ENCODE measurements around the gene NANOS1.

NANOS1 gene

GRCh38 chr10:119061926-119062325, 32.4 kb downstream of the NANOS1 start:
- no peak for DNase-seq

DNA sequence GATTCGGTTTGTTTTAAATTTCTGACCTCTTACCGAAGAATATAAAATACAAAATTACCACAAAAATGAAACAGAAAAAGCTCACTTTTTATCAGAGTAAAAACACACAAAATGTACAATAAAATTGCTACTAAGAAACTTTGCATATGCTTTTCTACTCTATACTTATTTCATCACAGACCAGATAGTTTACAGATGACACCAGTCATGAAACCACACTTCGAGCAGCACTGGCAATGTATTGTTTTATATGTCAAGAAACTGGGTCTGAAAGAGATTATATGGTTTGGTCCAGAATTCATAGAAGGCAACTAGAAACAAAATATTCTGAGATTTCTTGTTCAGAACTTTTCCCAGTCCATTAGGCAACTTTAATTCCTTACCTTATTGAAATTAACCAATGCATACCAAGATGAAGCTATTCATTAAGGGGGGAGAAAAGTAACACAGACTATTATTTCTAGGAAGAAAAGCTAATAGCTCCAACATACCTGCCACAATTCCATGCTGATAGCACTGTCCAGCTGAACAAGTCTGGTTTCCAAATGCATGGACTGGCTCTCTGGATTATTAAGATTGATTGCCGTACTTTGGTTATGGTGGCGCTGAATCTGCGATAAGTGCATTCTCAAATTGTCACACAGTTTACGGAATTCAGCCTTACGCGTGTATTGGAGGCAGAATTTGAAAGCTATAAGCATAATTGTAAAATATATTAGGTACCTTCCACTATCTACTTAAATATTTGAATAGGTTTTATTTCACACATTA, 41.1 kb downstream of the NANOS1 start:
- no peak for DNase-seq

DNA sequence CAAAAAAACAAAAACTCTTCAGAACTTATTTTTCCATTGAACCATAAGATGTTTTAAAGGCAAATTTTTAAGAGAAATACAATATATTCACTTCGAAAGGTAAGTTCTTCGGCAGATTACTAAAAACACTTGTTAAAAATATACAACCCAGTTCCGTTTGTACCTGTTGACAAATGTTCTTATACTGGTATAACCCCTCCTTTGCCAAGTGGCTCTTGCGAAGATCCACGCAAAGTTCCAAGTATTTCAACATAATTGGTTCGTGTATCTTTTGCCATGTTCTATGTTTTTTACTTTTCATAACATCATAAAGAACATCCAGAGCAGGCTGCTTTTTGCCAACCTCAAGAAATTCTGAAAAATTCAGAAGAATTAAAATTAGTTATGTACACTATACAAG, 44.1 kb downstream of the NANOS1 start:
- DNase-seq = no peak

DNA sequence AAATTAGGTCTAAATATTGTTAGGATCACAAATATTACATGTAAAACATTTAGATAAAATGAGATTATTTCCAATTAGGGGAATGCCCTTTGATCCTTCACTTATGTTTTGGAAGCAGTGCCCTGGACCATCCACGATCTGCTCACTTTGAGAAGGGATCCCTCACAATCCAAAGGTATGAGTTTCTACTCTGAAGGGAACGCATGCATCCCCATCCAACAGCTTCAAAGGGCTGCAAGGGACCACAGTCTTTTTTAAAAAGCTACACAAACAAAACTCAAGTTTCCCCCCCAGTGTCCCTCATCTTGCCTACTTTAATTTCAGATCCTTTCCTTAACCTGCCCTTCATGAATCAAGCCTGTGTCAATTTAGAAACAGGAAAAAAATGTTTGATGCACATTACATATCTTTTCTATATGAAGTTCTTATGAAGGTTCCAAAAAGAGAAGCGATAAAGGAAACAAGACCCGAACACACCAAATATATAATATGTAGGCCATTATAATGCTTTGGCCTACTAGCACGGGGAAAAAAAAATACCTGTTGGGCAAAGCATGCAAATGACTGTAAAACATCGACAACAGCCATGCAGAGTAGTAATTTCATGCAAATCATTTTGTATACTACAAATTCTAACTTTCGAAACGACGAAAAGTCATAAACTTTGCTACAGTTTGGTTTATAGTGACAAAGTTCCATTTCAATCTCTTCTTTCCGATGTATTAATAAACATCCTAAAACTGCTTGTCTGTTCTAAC, 49.1 kb downstream of the NANOS1 start:
- DNase-seq = no peak

GRCh38 chr10:119079599-119080520, 50.3 kb downstream of the NANOS1 start:
- no peak for DNase-seq

- peak; percentile 81 for DNase-seq
Measured at GRCh38 chr10:119080521-119081259, 51.2 kb downstream of the NANOS1 start, which contains the start of gene EIF3A. EIF3A (minus strand) TSS chr10:119080817; CDS start chr10:119080676, 141 bp downstream.

Measured in NCI-H1436 treated with DMSO at 0.1 percent for 48 hours (cell line).